CD4-positive, alpha-beta T cell treated with Interleukin-17A for 4 hours (primary cell): ENCODE measurements around the gene ALDH1L1.

Experiments
- DNase-seq: peaks from one replicate; pipeline ENCODE4 v3.0.0-alpha.2; 2020; ENCODE audit warnings: mixed read lengths

Gene ALDH1L1

DNA sequence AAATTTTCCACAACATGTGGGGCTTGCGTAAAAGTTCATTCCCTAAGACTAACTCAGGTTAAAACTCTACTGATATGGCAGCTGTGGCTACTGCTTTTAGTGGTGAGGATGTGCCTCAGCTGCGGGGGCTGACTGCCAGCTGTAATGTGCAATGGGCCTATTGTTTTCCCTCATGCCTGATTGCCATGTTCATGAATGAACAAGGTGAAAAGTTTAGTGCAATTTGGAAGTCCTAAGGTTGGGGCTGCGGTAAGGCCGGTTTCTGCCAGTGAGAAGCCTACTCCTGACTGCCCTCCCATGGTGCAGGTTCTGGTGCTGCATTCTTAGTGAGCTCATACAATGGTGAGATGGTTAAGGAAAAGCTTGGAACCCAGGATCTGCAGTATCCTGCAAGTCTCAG is 10.9 kb upstream of the ALDH1L1 start:
- DNase-seq = no peak

DNA sequence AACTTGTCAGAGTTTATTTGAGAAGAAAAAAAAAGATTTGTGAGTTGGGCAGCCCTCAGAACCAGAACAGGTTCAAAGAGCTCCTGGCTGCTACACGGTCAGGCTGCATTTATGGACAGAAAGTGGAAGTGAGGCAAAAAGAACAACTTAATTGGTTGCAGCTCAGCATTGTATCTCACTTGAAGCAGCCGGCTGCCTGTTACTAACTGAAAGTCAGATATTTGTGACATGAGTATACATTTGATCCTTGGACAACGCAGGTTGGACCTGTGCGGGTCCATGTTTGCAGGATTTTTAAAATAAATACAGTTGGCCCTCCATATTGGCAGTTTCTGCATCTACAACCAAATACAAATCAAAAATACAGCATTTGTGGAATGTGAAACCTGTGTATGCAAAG is 7.5 kb upstream of the ALDH1L1 start:
- DNase-seq = no peak

DNA sequence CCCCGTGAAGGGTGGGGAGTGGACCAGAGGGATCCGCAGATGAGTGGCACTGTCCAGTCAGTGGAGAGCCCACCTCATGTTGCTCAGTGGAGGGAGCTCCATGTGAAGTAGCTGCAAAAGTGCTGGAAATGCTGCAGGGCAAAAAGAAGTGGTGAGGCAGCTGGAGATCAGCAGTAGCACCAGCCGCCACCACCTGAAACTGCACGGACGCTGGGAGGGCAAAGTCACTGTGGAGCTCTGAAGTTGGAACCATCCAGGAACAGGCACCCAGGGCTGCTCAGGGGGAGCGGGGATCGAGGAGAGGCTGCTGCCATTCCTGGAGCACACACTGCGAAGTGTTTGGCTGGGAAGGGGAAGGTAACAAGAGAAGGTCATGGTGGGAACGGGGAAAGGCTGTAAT is 6.4 kb upstream of the ALDH1L1 start:
- no peak for DNase-seq

DNA sequence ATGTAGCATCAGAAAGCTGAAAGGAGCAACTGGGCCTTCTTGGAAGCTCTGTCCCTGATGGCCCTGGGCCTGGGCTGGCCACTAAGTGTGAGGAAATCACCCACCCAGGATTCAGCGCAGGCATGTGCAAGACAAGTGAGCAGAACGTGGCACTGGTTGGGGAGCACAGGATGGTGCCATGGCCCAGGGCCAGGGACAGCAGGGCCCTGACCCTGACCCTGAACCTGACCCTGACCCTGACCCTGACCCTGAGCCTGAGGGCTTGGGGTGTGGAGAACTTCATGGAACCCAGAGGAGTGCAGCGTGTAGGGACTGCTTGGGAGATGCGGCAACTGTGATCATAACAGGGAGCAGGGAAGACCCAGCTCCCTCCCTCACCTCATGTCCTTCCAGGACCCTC is 5.9 kb upstream of the ALDH1L1 start:
- DNase-seq = no peak

- no peak for DNase-seq
These were observed 4.1 kb upstream of the ALDH1L1 start for GRCh38 chr3:126184465-126185000.

DNA sequence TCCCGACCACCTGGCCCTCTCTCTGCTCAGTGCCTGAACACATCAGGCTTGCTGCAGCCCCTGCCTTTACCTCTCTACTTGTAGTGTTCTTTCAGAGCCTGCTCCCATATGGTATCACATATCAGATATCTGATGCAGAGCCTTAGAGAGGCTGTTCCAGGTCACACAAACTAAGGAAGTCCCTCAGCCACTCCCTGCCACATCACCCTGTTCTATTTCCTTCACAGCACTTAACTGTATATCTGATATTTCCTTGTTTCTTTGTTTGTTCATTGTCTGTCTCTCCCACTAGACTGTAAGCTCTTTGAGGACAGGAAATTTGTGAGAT is 976 bp upstream of the ALDH1L1 start:
- DNase-seq = no peak

GRCh38 chr3:126179825-126180476 is 435 bp downstream of the ALDH1L1 start:
- DNase-seq = no peak

GRCh38 chr3:126170073-126170777 is 10.2 kb downstream of the ALDH1L1 start:
- no peak for DNase-seq

DNA sequence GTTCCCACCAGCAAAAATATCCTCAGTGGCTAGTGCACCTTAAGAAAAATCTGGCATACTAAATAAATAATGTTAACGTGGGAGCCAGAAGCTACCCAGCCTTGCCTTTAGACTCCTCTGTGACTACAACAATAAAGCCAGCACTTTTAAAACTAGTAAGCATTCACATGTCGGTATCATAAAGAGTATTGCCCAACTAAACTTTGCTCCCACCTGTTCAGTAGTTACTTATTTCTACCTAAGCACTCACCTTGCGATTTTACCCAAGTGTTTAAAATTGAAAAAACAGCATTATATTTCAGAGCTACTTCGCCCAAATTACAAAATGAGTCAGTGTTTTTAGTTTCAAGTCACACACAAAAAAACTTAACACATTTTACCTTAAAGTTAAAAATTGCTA is 12.8 kb downstream of the ALDH1L1 start:
- no peak for DNase-seq

- DNase-seq = no peak
These were observed 14.4 kb downstream of the ALDH1L1 start for GRCh38 chr3:126166009-126166408.

GRCh38 chr3:126161309-126161708 is 19.1 kb downstream of the ALDH1L1 start:
- no peak for DNase-seq

GRCh38 chr3:126160243-126161210 is 19.9 kb downstream of the ALDH1L1 start:
- no peak for DNase-seq

- DNase-seq = no peak
These were observed 20.9 kb downstream of the ALDH1L1 start for GRCh38 chr3:126159476-126159875.

GRCh38 chr3:126158912-126159454 is 21.4 kb downstream of the ALDH1L1 start:
- no peak for DNase-seq

DNA sequence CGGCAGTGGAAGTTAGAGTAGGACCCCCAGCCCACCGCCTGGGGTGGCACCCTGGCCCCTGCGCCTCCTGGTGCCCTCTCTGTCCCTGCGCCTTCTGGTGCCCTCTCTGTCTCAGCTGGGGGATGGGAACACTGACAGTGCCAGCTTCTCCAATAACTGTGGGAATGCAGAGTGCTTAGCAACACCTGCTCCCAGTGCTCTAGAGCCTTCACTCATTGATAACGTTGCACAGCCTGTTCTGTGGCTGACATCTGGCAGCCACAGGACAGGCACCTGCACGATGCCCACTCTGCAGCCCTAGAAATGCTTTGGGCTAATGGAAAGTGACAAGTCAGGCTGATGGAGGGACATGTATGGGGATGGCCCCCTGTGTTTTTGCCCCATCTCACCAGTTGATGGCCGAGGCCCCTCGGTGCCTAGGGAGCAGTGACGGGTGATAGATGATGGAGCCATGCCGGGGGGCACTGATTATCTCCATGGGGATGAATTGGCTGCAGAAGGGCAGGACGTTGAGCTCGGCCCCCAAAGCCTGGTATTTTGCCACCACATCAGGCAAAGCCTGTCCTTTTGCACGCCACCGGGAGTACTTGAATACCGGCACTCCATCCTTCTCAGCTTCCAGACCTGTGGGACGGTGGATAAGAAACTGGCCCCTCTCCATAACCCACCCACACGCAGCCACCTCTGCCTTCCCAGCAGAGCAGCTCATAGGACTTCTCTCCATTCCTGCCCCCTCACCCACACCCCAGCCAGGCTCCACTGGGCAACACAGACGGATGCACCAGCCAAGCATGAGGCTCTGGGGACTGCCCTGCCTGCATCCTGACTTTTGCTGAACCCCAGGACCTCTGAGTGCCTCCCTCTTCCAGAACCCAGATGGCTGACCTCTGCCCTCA is 22.1 kb downstream of the ALDH1L1 start:
- no peak for DNase-seq

- DNase-seq = no peak
These were observed 23.2 kb downstream of the ALDH1L1 start for GRCh38 chr3:126157083-126157768.

GRCh38 chr3:126156468-126156867 is 23.9 kb downstream of the ALDH1L1 start:
- DNase-seq = no peak

DNA sequence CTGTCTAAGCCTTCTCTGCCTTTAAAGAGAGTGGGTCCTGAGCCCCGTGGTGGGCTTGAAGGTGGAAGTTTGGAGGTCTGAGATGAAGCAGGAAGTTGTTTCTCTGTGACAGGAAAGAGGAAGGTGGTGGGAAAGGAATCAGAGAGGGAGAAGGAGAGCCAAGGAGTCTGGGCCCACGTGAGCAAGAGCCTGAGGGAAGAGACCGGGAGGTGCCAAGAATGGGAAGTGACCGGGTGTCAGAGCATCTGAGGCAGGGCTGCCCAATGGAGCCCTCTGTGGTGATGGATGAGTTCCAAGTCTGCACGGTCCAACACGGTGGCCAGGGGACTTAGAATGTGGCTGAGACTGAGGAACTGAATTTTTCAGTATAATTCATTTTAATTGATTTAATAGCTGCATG is 24.6 kb downstream of the ALDH1L1 start:
- no peak for DNase-seq

DNA sequence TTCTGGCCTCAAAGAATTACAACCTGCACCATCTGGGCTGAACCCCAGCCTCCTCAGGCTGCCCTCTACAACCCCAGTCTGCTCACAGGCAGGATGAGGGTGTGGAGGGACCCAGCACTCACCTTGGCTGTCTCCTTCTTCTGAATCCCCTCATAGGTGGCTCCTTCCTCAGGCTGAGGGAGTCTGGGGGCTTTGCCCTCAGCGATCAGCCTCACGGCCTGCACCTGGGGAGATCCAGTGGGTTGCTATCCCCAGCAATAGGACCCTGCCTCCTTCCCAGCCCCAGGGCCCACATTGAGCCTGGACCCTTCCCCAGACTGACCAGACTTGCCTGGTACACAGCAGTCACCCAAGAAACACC is 25.1 kb downstream of the ALDH1L1 start:
- no peak for DNase-seq

DNA sequence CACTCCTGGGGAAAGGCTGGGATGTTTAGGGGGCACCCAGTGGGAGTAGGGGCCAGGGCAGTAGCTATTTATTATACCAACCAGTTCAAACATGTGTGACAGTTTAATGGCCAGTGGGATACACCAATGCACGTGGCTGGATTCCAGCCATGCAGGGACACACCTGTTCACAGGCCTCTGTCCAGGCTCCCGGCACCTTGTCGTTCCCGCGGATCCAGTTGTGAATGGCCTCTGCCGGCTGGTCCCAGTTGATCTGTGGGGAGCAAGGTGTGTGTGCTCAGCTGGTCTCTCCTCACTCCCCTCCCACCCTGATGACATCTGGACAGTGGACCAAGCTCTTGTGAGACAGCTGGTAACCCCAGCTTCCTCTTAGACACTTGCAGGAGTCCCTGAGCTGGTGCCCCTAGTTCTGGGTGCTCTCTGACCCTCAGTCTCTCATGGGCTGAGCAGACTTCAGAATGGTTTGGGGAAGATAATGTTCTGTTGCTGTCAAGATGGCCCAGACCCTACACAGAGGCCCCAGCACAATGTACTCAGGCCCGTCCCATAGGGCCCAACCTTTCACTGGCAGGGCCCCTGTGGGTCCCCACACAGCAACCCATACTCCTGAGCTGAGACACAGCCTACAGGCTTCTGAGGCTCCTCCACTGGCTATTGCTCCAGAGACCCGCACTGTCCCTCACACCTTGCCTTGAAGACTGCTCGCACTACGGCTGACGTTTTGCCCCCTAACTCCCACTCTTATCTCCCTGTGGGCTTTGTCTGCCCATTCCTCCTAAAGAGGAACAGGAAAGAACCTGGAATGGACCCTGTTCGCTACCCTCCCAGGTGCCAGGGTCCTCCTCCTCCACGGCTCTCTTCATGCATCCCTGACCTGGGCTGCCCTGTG is 25.8 kb downstream of the ALDH1L1 start:
- DNase-seq = no peak
